ENCODE results near the gene RRP1B.
"Not testable (repeated sequence)": the region's sequence is repeated elsewhere in the genome, so short reads cannot be mapped to it uniquely, and the experiment has no call there.

Gene RRP1B

GRCh38 chr21:43676391-43676790 is 17.0 kb downstream of the RRP1B start:
- TF ChIP-seq SPI1 (IDR thresholded peaks at IDR 0.05; ENCODE audit: borderline replicate concordance, low read depth) (no peak), REST (IDR thresholded peaks at IDR 0.05; ENCODE audit: insufficient replicate concordance, low read depth) (no peak), CTCF (IDR thresholded peaks at IDR 0.05; ENCODE audit: insufficient read depth, low read length) (no peak), POLR2AphosphoS5 (IDR thresholded peaks at IDR 0.05; ENCODE audit: low read depth) (no peak), GABPA (IDR thresholded peaks at IDR 0.05; ENCODE audit: low read depth) (no peak)
- H3K4me3 ChIP-seq (replicated peaks; ENCODE audit: insufficient read depth, low read length) = no peak overlapping the region
- no peaks in the 10 kb centered on the region for H3K27me3 ChIP-seq (ENCODE audit: insufficient read depth, poor library complexity, severe bottlenecking)
- H3K27ac ChIP-seq (replicated peaks) = no peak overlapping the region
- no peak for DNase-seq (ENCODE audit: low read depth in 1 of 2, low spot score in 1 of 2)

GRCh38 chr21:43679951-43680350 is 20.6 kb downstream of the RRP1B start:
- Histone ChIP-seq H3K4me3 (replicated peaks; ENCODE audit: insufficient read depth, low read length) (no peak overlapping the region), H3K27me3 (ENCODE audit: insufficient read depth, poor library complexity, severe bottlenecking) (no peaks in the 10 kb centered on the region), H3K27ac (replicated peaks) (no peak overlapping the region)
- TF ChIP-seq POLR2AphosphoS5 (IDR thresholded peaks at IDR 0.05; ENCODE audit: low read depth) (no peak), REST (IDR thresholded peaks at IDR 0.05; ENCODE audit: insufficient replicate concordance, low read depth) (no peak), GABPA (IDR thresholded peaks at IDR 0.05; ENCODE audit: low read depth) (no peak), CTCF (IDR thresholded peaks at IDR 0.05; ENCODE audit: insufficient read depth, low read length) (no peak)
- no peak for DNase-seq (ENCODE audit: low read depth in 1 of 2, low spot score in 1 of 2)

- H3K27me3 ChIP-seq (ENCODE audit: insufficient read depth, poor library complexity, severe bottlenecking); H3K4me3 ChIP-seq (replicated peaks; ENCODE audit: insufficient read depth, low read length); DNase-seq (ENCODE audit: low read depth in 1 of 2, low spot score in 1 of 2); H3K27ac ChIP-seq (replicated peaks): not testable (repeated sequence)
These were observed 21.1 kb downstream of the RRP1B start for GRCh38 chr21:43680421-43680820.

- Histone ChIP-seq H3K27me3 (ENCODE audit: insufficient read depth, poor library complexity, severe bottlenecking) (no peaks in the 10 kb centered on the region), H3K4me3 (replicated peaks; ENCODE audit: insufficient read depth, low read length) (no peak overlapping the region), H3K27ac (replicated peaks) (no peak overlapping the region)
- TF ChIP-seq CTCF (IDR thresholded peaks at IDR 0.05; ENCODE audit: insufficient read depth, low read length) (no peak), POLR2AphosphoS5 (IDR thresholded peaks at IDR 0.05; ENCODE audit: low read depth) (no peak), SPI1 (IDR thresholded peaks at IDR 0.05; ENCODE audit: borderline replicate concordance, low read depth) (no peak), GABPA (IDR thresholded peaks at IDR 0.05; ENCODE audit: low read depth) (no peak), REST (IDR thresholded peaks at IDR 0.05; ENCODE audit: insufficient replicate concordance, low read depth) (no peak)
- no peak for DNase-seq (ENCODE audit: low read depth in 1 of 2, low spot score in 1 of 2)
These were observed 22.3 kb downstream of the RRP1B start for GRCh38 chr21:43681650-43682049.
